K562 treated with DMSO at 1 percent for 48 hours (cell line): ENCODE measurements around the gene LCE2D. TPM values are rescaled to one million over a fixed set of nuclear protein-coding genes. Genes with fewer than 3 reads are reported as not detected.

Source experiments
- total RNA-seq: library from RNA; unstranded; fragments of 300-600 nt; gene quantifications from 2 replicates; pipeline ENCODE4 v1.2.3, GENCODE V29; 2022; ENCODE audit warnings: low replicate concordance; ENCODE audit errors: extremely low read depth

The LCE2D gene
- not detected in 2 replicates for total RNA-seq

GRCh38 chr1:152663098-152663497, at the start of gene LCE2D:
LCE2D (plus strand) TSS chr1:152663380; CDS start chr1:152664106, 726 bp downstream.

GRCh38 chr1:152613511-152613910, 49.7 kb upstream of the LCE2D start, which contains the start of gene LCE3B:
LCE3B (plus strand) TSS chr1:152613811; CDS start chr1:152613811, 0 bp downstream.

GRCh38 chr1:152622803-152623202, 40.4 kb upstream of the LCE2D start, which contains the start of gene LCE3A:
LCE3A (minus strand) TSS chr1:152623103; CDS start chr1:152623103, 0 bp downstream.

GRCh38 chr1:152674983-152675382, 11.8 kb downstream of the LCE2D start, which contains the start of gene LCE2C:
LCE2C (plus strand) TSS chr1:152675279; CDS start chr1:152676016, 737 bp downstream.

GRCh38 chr1:152685823-152686222, 22.6 kb downstream of the LCE2D start, which contains the start of gene LCE2B:
LCE2B (plus strand) TSS chr1:152686123; CDS start chr1:152686844, 721 bp downstream.

GRCh38 chr1:152697701-152698600, 34.8 kb downstream of the LCE2D start, which contains the start of gene LCE2A:
LCE2A (plus strand) TSS chr1:152698345; CDS start chr1:152698902, 557 bp downstream.

GRCh38 chr1:152707860-152708259, 44.7 kb downstream of the LCE2D start, which contains the start of gene LCE4A:
LCE4A (plus strand) TSS chr1:152708160; CDS start chr1:152709076, 916 bp downstream.

Other genes with a start within 250 kb of the LCE2D start
- not detected in 2 replicates for gene CRNN, start 249.1 kb upstream of the LCE2D start, total RNA-seq
- gene LCE5A, start 152.6 kb upstream of the LCE2D start, total RNA-seq: not detected in 2 replicates
- not detected in 2 replicates for gene CRCT1, start 148.9 kb upstream of the LCE2D start, total RNA-seq
- gene LCE3E, start 96.6 kb upstream of the LCE2D start, total RNA-seq: not detected in 2 replicates
- gene LCE3D, start 82.9 kb upstream of the LCE2D start, total RNA-seq: not detected in 2 replicates
- not detected in 2 replicates for gene LCE3C, start 63.1 kb upstream of the LCE2D start, total RNA-seq
- not detected in 2 replicates for gene LCE3B, start 49.6 kb upstream of the LCE2D start, total RNA-seq
- not detected in 2 replicates for gene LCE3A, start 40.3 kb upstream of the LCE2D start, total RNA-seq
- gene LCE2C, start 11.9 kb downstream of the LCE2D start, total RNA-seq: not detected in 2 replicates
- not detected in 2 replicates for gene LCE2B, start 22.7 kb downstream of the LCE2D start, total RNA-seq
- gene LCE2A, start 35.0 kb downstream of the LCE2D start, total RNA-seq: not detected in 2 replicates
- gene LCE4A, start 44.8 kb downstream of the LCE2D start, total RNA-seq: not detected in 2 replicates
- not detected in 2 replicates for gene KPRP, start 94.6 kb downstream of the LCE2D start, total RNA-seq
- gene LCE1F, start 111.8 kb downstream of the LCE2D start, total RNA-seq: not detected in 2 replicates
- not detected in 2 replicates for gene LCE1E, start 122.9 kb downstream of the LCE2D start, total RNA-seq
- gene LCE1D, start 133.3 kb downstream of the LCE2D start, total RNA-seq: not detected in 2 replicates
- gene LCE1C, start 143.3 kb downstream of the LCE2D start, total RNA-seq: not detected in 2 replicates
- not detected in 2 replicates for gene LCE1B, start 148.6 kb downstream of the LCE2D start, total RNA-seq
- gene LCE1A, start 164.1 kb downstream of the LCE2D start, total RNA-seq: not detected in 2 replicates
- gene LCE6A, start 179.5 kb downstream of the LCE2D start, total RNA-seq: not detected in 2 replicates
- not detected in 2 replicates for gene LCE7A, start 196.6 kb downstream of the LCE2D start, total RNA-seq
- gene SMCP, start 214.9 kb downstream of the LCE2D start, total RNA-seq: not detected in 2 replicates
- not detected in 2 replicates for gene IVL, start 245.2 kb downstream of the LCE2D start, total RNA-seq